CD14-positive monocyte (primary cell): ENCODE measurements around the gene CELF1. TPM values are rescaled to one million over a fixed set of nuclear protein-coding genes. Genes with fewer than 3 reads are reported as not detected.

Source experiments
- DNase-seq, 3 donors: peaks; one replicate each; pipeline ENCODE4 v3.0.0-alpha.2; 2011 to 2022
- H2AFZ ChIP-seq: 2 replicates; pipeline ENCODE4 v1.6.0; 2012; ENCODE audit warnings: mild to moderate bottlenecking, low read depth, low read length, inconsistent platforms; ENCODE audit not compliant: insufficient read depth, poor library complexity, severe bottlenecking
- H3K27ac ChIP-seq, 2 donors: 1 replicate in 1 of 2; 2 replicates in 1 of 2; pipeline ENCODE4 v1.5.1; 2012 to 2013; ENCODE audit warnings: low read length in 2 of 2, control low read depth in 1 of 2, inconsistent platforms in 1 of 2, low read depth in 1 of 2, mild to moderate bottlenecking in 1 of 2
- H3K27me3 ChIP-seq, 2 donors: one replicate each; pipeline versions ENCODE4 v1.6.0 to v1.6.1; 2011 to 2013; ENCODE audit warnings: low read length in 2 of 2; ENCODE audit not compliant: control insufficient read depth in 2 of 2, insufficient read depth in 2 of 2
- H3K36me3 ChIP-seq, 2 donors: replicated peaks in 1 of 2; 1 replicate in 1 of 2; 2 replicates in 1 of 2; pipeline versions ENCODE4 v1.5.1 to v1.6.1; 2012 to 2013; ENCODE audit warnings: low read length in 2 of 2, control low read depth in 1 of 2, inconsistent platforms in 1 of 2, mild to moderate bottlenecking in 1 of 2; ENCODE audit not compliant: insufficient read depth in 2 of 2, control insufficient read depth in 1 of 2
- H3K4me1 ChIP-seq, 2 donors: 1 replicate in 1 of 2; 2 replicates in 1 of 2; pipeline versions ENCODE4 v1.5.1 to v1.6.1; 2012 to 2013; ENCODE audit warnings: low read length in 2 of 2, control low read depth in 1 of 2, inconsistent platforms in 1 of 2, mild to moderate bottlenecking in 1 of 2, moderate library complexity in 1 of 2; ENCODE audit not compliant: insufficient read depth in 2 of 2, control insufficient read depth in 1 of 2
- H3K4me2 ChIP-seq: replicated peaks from 2 replicates; pipeline ENCODE3; 2012; ENCODE audit warnings: low read length, moderate library complexity, mild to moderate bottlenecking; ENCODE audit not compliant: poor library complexity, severe bottlenecking; ENCODE audit errors: extremely low read depth
- H3K4me3 ChIP-seq, 3 experiments: fragments of 200-600 bp in 1 of 3; sonication (generic) in 1 of 3; replicated peaks in 1 of 3; 1 replicate in 2 of 3; 2 replicates in 1 of 3; pipeline ENCODE4 v1.5.1; 2011 to 2013; ENCODE audit warnings: low read length in 3 of 3, mild to moderate bottlenecking in 3 of 3, control low read depth in 2 of 3, low read depth in 2 of 3, inconsistent platforms in 1 of 3, moderate library complexity in 1 of 3
- H3K79me2 ChIP-seq: 2 replicates; pipeline ENCODE4 v1.6.0; 2012; ENCODE audit warnings: mild to moderate bottlenecking, control low read depth, inconsistent platforms, low read length, moderate library complexity; ENCODE audit not compliant: insufficient read depth
- H3K9ac ChIP-seq: 2 replicates; pipeline ENCODE4 v1.6.0; 2017; ENCODE audit warnings: low read length, mild to moderate bottlenecking; ENCODE audit not compliant: insufficient read depth, poor library complexity, severe bottlenecking
- H3K9me3 ChIP-seq, 2 donors: replicated peaks in 1 of 2; 1 replicate in 1 of 2; 2 replicates in 1 of 2; pipeline versions ENCODE4 v1.5.1 to v1.6.1; 2012 to 2013; ENCODE audit warnings: low read length in 2 of 2, control low read depth in 1 of 2; ENCODE audit not compliant: control insufficient read depth in 1 of 2, insufficient read depth in 1 of 2
- H4K20me1 ChIP-seq: 2 replicates; pipeline ENCODE4 v1.6.0; 2012; ENCODE audit warnings: mild to moderate bottlenecking, low read length, control low read depth, moderate library complexity; ENCODE audit not compliant: insufficient read depth
- H3K27ac Mint-ChIP-seq, 7 donors: one replicate each; pipeline ENCODE4 v1.8.0; 2020; ENCODE audit warnings: mild to moderate bottlenecking in 7 of 7, mixed read lengths in 7 of 7, moderate library complexity in 6 of 7, inconsistent platforms in 2 of 7
- H3K27me3 Mint-ChIP-seq, 3 donors: one replicate each; pipeline ENCODE4 v1.8.0; 2021 to 2022; ENCODE audit warnings: low read depth in 3 of 3, mild to moderate bottlenecking in 3 of 3, mixed read lengths in 3 of 3, moderate library complexity in 3 of 3, inconsistent platforms in 1 of 3
- H3K36me3 Mint-ChIP-seq, 2 donors: one replicate each; pipeline ENCODE4 v1.8.0; 2020; ENCODE audit warnings: mixed read lengths in 2 of 2, inconsistent platforms in 1 of 2, mild to moderate bottlenecking in 1 of 2
- H3K4me1 Mint-ChIP-seq: one replicate; pipeline ENCODE4 v1.8.0; 2020; ENCODE audit warnings: mild to moderate bottlenecking, mixed read lengths
- H3K4me3 Mint-ChIP-seq, 2 donors: one replicate each; pipeline ENCODE4 v1.8.0; 2020; ENCODE audit warnings: mild to moderate bottlenecking in 2 of 2, mixed read lengths in 2 of 2, moderate library complexity in 1 of 2
- H3K9me3 Mint-ChIP-seq, 7 donors: one replicate each; pipeline ENCODE4 v1.8.0; 2020 to 2022; ENCODE audit warnings: mixed read lengths in 7 of 7, mild to moderate bottlenecking in 6 of 7, moderate library complexity in 6 of 7, inconsistent platforms in 2 of 7
- WGBS: methylation state at CpG from one replicate; pipeline ENCODE4 v1.1.5; 2013; ENCODE audit warnings: missing lambda C conversion rate; ENCODE audit not compliant: insufficient coverage; 5-methylcytosine and 5-hydroxymethylcytosine counted together
- intact Hi-C, 2 donors: fragments of 100-400 bp; cut with micrococcal nuclease; formaldehyde crosslinking; loops; one replicate each; pipeline versions ENCODE4 v1.15.0 to v1.15.1; 2023
- polyA plus RNA-seq, 3 donors: library from polyadenylated mRNA; depleted of rRNA in 1 of 3; unstranded in 2 of 3; stranded (reverse) in 1 of 3; fragments of 300-500 nt in 2 of 3; fragments of >200 nt in 1 of 3; fragmentation: Illumina TruSeq in 2 of 3; gene quantifications; 1 replicate in 2 of 3; 2 replicates in 1 of 3; pipeline ENCODE4 v1.2.3, GENCODE V29; 2012 to 2021
- TF ChIP-seq, protein P1 (sequence below): fragments of 200-600 bp; IDR thresholded peaks from one replicate; pipeline ENCODE4 v1.8.0; 2022; ENCODE audit warnings: antibody characterized with exemption, mild to moderate bottlenecking

Gene CELF1
- polyA plus RNA-seq, 3 donors = 27.2 to 117 (median 39.9) TPM

- Histone ChIP-seq H3K9me3 (no peaks in the 10 kb centered on the region), H3K4me2 (no peak overlapping the region), H4K20me1 (peaks cover 96% of the 10 kb centered on the region), H3K79me2 (peaks cover 42% of the 10 kb centered on the region), H3K27ac (peak overlapping the region in 1 of 2 donors; percentile 69), H3K9ac (no peak overlapping the region), H3K4me3 (no peak overlapping the region), H3K36me3 (peaks cover 89 to 100% of the 10 kb centered on the region in 2 donors), H3K4me1 (no peaks in the 10 kb centered on the region), H2AFZ (no peak overlapping the region), H3K27me3 (no peaks in the 10 kb centered on the region)
- Mint-ChIP-seq H3K27me3 (peaks cover 0 to 3% (median 0%) of the 10 kb centered on the region in 3 donors), H3K27ac (peak overlapping the region in 3 of 7 donors; percentile 17 to 55 (median 33)), H3K9me3 (no peaks in the 10 kb centered on the region), H3K4me3 (no peak overlapping the region), H3K4me1 (no peaks in the 10 kb centered on the region), H3K36me3 (peaks cover 75 to 93% of the 10 kb centered on the region in 2 donors)
- TF ChIP-seq, protein P1, sequence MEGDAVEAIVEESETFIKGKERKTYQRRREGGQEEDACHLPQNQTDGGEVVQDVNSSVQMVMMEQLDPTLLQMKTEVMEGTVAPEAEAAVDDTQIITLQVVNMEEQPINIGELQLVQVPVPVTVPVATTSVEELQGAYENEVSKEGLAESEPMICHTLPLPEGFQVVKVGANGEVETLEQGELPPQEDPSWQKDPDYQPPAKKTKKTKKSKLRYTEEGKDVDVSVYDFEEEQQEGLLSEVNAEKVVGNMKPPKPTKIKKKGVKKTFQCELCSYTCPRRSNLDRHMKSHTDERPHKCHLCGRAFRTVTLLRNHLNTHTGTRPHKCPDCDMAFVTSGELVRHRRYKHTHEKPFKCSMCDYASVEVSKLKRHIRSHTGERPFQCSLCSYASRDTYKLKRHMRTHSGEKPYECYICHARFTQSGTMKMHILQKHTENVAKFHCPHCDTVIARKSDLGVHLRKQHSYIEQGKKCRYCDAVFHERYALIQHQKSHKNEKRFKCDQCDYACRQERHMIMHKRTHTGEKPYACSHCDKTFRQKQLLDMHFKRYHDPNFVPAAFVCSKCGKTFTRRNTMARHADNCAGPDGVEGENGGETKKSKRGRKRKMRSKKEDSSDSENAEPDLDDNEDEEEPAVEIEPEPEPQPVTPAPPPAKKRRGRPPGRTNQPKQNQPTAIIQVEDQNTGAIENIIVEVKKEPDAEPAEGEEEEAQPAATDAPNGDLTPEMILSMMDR = no peak
- WGBS = 100% methylated on average over 5 of the region's 8 CpGs
- intact Hi-C loops = no loop called here
- no peak for DNase-seq
Measured at GRCh38 chr11:47468598-47469214, 84.2 kb downstream of the CELF1 start.

DNA sequence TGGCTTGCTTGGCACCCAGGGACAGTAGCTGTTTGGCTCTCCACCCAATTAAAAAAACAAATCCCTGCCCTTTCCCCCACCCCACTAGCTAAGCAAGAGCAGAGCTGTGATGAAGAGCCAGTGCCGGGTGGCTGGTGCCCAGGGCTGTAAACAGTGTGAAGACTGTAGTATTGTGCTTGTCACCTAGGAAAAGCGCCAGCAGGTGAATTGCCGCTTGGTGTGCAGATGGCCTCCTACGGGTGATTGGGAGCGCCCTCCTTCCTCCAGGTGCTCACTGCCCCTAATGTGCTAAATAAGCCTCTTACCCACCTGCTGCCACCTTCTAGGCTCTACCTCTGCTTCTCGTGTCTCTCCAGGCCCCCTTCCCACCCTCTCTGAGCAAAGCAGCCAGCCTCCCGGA is 85.6 kb downstream of the CELF1 start:
- TF ChIP-seq, protein P1 = no peak
- 100% methylated on average over 1 of the region's 7 CpGs for WGBS
- H3K9me3 Mint-ChIP-seq = no peaks in the 10 kb centered on the region
- intact Hi-C loops = no loop called here
- H3K4me3 Mint-ChIP-seq = no peak overlapping the region
- no peaks in the 10 kb centered on the region for H3K4me1 Mint-ChIP-seq
- DNase-seq = no peak
- Histone ChIP-seq H3K9ac (no peak overlapping the region), H2AFZ (no peak overlapping the region), H4K20me1 (peaks cover 98% of the 10 kb centered on the region), H3K4me1 (no peaks in the 10 kb centered on the region), H3K4me3 (no peak overlapping the region), H3K79me2 (peaks cover 45% of the 10 kb centered on the region), H3K9me3 (no peaks in the 10 kb centered on the region), H3K36me3 (peaks cover 75 to 92% of the 10 kb centered on the region in 2 donors), H3K4me2 (no peak overlapping the region), H3K27ac (peak overlapping the region in 1 of 2 donors; percentile 21), H3K27me3 (no peaks in the 10 kb centered on the region)
- peak overlapping the region in 4 of 7 donors; percentile 66 to 78 (median 68) for H3K27ac Mint-ChIP-seq
- peaks cover 0 to 1% (median 0%) of the 10 kb centered on the region in 3 donors for H3K27me3 Mint-ChIP-seq
- peaks cover 66 to 87% of the 10 kb centered on the region in 2 donors for H3K36me3 Mint-ChIP-seq
